Adrenal gland (tissue), 5 donors: ENCODE results near the gene ERC1.

Experiments
- POLR2A ChIP-seq, 2 donors: fragments of 450-650 bp; IDR thresholded peaks; one replicate each; pipeline ENCODE4 v1.6.1; 2017; ENCODE audit warnings: antibody characterized with exemption in 2 of 2, mild to moderate bottlenecking in 2 of 2, moderate library complexity in 1 of 2
- TF ChIP-seq, protein P1 (sequence below), 6 experiments: fragments of 450-650 bp in 4 of 6; fragments of 200-600 bp in 2 of 6; sonication (generic) in 1 of 6; IDR thresholded peaks; 1 replicate in 5 of 6; 2 replicates in 1 of 6; pipeline versions ENCODE4 v1.5.1 to v1.8.0; 2016 to 2021; ENCODE audit warnings: antibody characterized with exemption in 6 of 6, mild to moderate bottlenecking in 2 of 6, moderate library complexity in 1 of 6
- donor health status: DM: no; HTN: no; CAD: no.

DNA sequence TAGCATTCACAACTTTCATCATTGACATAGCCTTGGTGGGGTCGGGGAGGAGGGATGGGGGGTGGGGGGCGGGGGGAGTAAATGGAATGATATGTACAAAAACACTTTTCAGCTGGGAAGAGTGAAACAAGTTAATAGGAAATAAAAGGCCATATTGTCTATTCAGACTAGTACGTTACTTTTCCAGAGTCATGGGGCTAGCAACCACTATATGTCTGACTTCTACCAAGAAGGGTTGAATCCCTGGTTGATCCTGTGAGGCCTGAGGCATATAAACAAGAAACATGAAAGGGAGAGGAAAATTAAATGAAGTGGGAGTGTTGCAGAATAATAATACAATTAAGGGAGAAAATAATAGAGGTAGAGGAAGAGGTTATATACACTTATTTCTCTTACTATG, 225.5 kb downstream of the ERC1 start:
- TF ChIP-seq, protein P1, sequence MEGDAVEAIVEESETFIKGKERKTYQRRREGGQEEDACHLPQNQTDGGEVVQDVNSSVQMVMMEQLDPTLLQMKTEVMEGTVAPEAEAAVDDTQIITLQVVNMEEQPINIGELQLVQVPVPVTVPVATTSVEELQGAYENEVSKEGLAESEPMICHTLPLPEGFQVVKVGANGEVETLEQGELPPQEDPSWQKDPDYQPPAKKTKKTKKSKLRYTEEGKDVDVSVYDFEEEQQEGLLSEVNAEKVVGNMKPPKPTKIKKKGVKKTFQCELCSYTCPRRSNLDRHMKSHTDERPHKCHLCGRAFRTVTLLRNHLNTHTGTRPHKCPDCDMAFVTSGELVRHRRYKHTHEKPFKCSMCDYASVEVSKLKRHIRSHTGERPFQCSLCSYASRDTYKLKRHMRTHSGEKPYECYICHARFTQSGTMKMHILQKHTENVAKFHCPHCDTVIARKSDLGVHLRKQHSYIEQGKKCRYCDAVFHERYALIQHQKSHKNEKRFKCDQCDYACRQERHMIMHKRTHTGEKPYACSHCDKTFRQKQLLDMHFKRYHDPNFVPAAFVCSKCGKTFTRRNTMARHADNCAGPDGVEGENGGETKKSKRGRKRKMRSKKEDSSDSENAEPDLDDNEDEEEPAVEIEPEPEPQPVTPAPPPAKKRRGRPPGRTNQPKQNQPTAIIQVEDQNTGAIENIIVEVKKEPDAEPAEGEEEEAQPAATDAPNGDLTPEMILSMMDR (IDR thresholded peaks at IDR 0.05) = no peak
- no peak for TF ChIP-seq POLR2A (IDR thresholded peaks at IDR 0.05)
